CMK (cell line): ENCODE results near the gene DPF3.
"Not testable (repeated sequence)": the region's sequence is repeated elsewhere in the genome, so short reads cannot be mapped to it uniquely, and the experiment has no call there.

Experiments
- DNase-seq: peaks from one replicate; pipeline ENCODE4 v3.0.0-alpha.2; 2010; ENCODE audit warnings: low read depth

Gene DPF3

DNA sequence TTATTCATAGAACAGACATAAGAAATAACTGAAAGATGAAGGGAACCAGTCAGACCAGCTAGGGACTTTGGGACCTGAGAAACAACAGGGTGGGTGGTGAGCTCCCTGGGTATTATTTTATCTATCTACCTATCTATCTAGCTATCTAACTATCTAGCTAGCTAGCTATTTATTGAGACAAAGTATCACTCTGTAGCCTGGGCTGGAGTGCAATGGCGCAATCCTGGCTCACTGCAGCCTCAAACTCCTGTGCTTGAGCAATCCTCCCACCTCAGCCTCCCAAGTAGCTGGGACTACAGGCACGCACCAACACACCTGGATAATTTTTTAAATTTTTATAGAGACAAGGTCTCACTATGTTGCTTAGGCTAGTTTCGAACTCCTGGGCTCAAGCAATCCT, 127.6 kb downstream of the DPF3 start:
- no peak for DNase-seq

GRCh38 chr14:72763892-72764291, 130.0 kb downstream of the DPF3 start:
- DNase-seq, result no peak

GRCh38 chr14:72759670-72760069, 134.2 kb downstream of the DPF3 start:
- DNase-seq, result no peak

- no peak for DNase-seq
Observed at GRCh38 chr14:72758993-72759392, 134.9 kb downstream of the DPF3 start.

DNA sequence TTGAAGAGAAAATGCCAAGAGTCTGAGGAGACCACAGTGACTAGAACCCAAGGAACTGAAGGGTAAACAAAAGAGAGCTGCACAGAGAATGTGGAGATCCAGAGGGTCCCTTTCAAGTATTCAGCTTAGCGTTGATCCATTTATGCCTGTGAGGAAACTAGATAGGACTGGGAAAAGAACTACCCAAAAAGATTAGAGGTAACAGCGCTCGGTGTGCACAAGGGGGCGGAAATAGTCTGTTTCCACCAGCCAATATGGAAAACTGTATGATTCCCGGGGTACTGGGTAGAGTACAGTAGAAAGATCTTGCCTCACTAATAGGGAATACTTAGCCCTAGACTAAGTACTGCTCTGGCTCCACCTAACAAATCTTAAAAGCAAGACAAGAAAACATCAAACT, 135.5 kb downstream of the DPF3 start:
- DNase-seq, result no peak

GRCh38 chr14:72756967-72757366, 136.9 kb downstream of the DPF3 start:
- no peak for DNase-seq

DNA sequence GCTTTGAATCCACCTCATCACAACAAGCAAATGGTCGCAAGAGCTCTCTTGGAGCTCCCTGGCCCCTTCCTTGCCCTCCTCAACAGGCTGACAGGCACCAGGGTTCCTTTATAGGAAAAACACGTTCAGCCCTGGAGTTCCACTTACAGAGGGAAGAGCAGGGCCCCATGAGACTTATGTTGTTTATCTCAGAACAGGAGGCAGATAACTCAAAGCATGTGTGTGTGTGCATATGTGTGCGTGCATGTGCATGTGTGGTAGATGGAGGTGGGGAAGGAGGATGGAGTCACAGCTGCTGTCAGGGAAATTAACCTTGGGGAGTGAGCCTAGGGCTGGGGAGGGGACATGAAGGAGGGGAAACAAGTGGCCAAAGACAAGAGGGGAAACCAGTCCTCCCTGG, 138.1 kb downstream of the DPF3 start:
- no peak for DNase-seq

DNA sequence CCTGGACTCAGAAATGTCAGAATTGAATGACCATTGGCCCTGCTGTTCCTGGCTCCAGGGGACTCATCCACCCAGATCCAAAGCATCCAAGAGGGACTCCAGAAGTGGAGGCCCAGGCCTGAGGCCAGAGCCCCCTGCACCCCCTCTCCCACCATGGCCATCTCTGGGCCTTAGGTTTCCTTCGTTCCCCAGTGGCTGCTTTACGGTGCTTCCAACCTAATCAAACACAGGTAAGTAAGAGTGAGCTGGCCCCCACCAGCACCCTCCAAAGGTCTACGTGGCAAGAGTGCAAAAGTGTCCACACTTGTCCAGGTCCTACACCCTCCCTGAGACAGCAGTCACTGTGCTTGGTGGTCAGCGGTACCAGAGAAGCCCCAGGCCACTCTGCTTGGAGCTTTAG, 139.0 kb downstream of the DPF3 start:
- DNase-seq, result no peak

GRCh38 chr14:72753879-72754400, 140.0 kb downstream of the DPF3 start:
- DNase-seq, result no peak

DNA sequence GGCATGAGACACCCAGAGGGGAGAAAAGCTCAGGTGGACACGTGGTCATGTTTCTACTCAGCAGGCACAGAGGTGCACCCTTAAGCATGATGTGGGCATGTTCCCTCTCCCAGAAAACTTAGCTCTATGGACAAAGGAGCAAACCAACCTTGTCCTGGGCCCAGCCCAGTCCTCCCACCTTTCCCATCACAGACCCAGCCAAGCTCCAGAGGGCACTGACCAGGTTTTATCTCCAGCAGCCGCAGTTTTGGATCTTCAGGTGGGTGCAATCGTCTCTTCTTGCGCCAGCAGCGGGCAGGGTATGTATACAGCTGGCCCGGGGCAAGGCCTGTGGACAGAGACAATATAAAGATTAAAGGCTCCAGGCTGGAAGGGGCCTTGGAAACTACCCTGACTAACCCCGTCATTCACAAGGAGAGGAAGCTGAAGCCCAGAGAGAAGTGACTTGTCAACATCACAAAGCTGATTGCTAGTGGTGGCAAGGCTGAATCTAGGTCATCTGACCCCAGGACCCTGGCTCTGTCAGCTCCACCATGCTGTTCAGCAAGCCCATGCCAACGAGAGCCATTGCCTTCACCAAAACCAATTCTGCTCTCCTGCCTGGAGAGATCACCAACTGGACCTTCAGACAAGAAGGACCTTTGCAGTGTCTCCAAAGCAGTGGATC, 140.7 kb downstream of the DPF3 start:
- no peak for DNase-seq

DNA sequence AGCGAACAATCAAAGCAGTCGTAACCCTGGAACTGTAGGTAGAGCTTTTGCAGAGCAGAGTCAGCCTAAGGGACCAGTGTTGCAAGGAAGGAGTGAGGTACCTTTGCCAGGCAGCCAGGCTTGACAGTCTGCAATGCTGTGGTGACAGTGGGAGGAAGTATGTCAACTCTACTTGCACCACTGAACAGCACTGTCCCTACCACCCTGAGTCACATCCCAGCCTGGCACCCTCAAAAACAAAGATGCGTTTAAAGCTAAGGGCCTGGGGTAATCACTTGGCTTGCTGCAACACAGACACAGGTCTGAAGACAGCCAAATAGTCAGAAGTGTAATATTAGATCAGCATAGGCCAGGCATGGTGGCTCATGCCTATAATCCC, 141.9 kb downstream of the DPF3 start:
- DNase-seq, result no peak

- no peak for DNase-seq
Observed at GRCh38 chr14:72751276-72752033, 142.4 kb downstream of the DPF3 start.

DNA sequence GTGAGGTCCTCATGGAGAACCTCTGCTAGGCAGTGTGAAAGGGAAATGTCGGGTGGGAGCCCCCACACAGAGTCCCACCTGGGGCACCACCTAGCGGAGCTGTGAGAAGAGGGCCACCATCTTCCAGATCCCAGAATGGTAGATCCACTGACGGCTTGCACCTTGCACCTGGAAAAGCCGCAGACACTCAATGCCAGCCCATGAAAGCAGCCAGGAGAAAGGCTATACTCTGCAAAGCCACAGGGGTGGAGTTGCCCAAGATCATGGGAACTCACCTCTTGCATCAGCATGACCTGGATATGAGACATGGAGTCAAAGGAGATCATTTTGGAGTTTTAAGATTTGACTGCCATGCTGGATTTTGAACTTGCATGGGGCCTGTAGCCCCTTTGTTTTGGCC, 145.0 kb downstream of the DPF3 start:
- not testable (repeated sequence) for DNase-seq

DNA sequence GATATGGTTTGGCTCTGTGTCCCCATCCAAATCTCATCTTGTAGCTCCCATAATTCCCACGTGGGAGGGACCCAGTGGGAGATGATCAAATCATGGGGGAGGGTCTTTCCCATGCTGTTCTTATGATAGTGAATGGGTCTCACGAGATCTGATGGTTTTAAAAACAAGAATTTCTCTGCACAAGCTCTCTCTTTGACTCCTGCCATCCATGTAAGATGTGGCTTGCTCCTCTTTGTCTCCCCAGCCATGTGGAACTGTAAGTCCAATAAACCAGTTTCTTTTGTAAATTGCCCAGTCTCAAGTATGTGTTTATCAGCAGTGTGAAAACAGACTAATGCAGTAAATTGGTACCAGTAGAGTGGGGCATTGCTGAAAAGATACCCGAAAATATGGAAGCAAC, 146.2 kb downstream of the DPF3 start:
- DNase-seq, result no peak

DNA sequence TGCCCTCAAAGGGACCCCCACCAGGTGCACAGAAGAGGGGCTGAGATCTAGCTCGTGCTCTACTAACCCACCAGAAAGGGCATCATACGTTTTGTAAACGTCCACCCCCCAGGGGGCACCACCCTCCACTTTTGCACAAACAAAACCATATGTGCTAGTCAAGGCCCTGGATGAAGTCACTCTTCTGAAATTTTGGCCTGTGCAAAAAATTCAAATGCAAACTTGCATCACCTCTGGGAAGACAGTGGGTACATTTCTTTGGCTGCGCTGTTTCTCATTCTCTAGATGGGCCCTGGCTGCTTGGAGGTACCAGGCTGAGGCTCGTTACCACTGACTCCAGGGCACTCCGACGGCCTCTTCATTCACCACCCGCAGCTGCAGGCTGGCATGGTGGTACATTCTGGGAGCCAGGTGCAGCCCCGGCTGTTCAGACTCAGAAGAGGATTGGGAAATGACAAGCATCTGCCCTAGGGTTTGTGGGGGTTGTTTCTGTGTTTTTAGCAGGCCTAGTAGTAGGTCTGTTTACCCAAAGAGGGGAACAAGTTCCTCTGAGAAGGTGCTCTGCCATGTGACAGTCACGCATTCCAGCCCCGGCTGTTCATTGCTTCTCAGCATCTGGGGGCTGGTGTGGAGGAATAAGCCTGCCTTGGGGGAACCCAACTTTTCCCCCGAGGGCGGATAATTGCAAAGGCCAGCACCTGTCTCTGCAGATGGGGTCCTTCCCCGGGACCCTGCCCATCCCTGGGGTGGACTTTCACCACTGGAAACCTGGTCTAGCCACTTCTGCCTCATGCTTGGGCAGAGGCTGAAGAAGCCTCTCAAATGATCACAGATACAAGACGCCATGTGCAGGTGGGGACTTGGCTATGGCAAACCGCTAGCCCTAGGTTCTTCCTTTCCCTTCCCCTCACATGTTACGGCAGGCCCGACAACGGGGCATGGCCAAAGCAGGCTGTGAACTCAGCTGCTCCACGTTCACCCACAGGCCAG, 147.6 kb downstream of the DPF3 start:
- no peak for DNase-seq

GRCh38 chr14:72745546-72745945, 148.4 kb downstream of the DPF3 start:
- DNase-seq, result no peak

DNA sequence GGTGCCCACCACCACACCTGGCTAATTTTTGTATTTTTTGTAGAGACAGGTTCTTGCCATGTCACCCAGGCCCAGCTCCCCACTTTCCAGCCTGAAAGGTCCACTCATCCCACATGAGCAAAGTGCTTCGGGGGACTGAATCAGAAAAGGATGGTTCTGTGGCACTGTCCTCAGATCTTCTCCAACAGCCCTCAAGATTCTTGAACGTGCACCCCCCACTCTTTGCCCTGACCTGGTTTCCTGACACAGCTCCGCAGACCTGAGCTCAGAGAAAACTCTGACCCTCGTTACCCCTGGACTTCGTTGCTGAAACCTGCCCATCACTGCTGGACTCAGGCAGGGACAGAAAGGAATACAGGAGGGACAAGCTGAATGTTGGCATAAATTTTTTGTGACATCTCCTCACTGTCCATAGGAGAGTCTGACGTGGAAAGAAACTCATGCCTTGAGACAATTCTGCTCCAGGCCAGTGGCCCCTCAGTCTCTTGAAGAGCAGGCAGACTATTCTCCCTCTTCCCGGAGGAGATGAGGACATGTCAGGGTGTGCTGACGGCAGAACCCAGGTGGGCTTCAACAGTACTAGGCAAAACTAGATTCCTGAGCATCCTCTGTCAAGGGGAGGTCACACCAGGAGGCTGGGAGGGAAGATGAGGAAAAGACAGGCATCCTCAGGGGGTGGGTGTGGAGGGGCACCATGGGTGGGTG, 149.3 kb downstream of the DPF3 start:
- DNase-seq, result no peak

- DNase-seq, result no peak
Observed at GRCh38 chr14:72743626-72744025, 150.3 kb downstream of the DPF3 start.

- DNase-seq, result no peak
Observed at GRCh38 chr14:72742838-72743195, 151.1 kb downstream of the DPF3 start.

GRCh38 chr14:72742118-72742837, 151.6 kb downstream of the DPF3 start:
- peak; percentile 24 for DNase-seq

- DNase-seq, result no peak
Observed at GRCh38 chr14:72741826-72742117, 152.1 kb downstream of the DPF3 start.
